ENCODE results near the gene RREB1. TPM values are rescaled to one million over a fixed set of nuclear protein-coding genes. Genes with fewer than 3 reads are reported as not detected.

The RREB1 gene, protein sequence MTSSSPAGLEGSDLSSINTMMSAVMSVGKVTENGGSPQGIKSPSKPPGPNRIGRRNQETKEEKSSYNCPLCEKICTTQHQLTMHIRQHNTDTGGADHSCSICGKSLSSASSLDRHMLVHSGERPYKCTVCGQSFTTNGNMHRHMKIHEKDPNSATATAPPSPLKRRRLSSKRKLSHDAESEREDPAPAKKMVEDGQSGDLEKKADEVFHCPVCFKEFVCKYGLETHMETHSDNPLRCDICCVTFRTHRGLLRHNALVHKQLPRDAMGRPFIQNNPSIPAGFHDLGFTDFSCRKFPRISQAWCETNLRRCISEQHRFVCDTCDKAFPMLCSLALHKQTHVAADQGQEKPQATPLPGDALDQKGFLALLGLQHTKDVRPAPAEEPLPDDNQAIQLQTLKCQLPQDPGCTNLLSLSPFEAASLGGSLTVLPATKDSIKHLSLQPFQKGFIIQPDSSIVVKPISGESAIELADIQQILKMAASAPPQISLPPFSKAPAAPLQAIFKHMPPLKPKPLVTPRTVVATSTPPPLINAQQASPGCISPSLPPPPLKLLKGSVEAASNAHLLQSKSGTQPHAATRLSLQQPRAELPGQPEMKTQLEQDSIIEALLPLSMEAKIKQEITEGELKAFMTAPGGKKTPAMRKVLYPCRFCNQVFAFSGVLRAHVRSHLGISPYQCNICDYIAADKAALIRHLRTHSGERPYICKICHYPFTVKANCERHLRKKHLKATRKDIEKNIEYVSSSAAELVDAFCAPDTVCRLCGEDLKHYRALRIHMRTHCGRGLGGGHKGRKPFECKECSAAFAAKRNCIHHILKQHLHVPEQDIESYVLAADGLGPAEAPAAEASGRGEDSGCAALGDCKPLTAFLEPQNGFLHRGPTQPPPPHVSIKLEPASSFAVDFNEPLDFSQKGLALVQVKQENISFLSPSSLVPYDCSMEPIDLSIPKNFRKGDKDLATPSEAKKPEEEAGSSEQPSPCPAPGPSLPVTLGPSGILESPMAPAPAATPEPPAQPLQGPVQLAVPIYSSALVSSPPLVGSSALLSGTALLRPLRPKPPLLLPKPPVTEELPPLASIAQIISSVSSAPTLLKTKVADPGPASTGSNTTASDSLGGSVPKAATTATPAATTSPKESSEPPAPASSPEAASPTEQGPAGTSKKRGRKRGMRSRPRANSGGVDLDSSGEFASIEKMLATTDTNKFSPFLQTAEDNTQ (N-terminal part only)
- total RNA-seq = 27.8 and 30.6 TPM in 2 replicates

DNA sequence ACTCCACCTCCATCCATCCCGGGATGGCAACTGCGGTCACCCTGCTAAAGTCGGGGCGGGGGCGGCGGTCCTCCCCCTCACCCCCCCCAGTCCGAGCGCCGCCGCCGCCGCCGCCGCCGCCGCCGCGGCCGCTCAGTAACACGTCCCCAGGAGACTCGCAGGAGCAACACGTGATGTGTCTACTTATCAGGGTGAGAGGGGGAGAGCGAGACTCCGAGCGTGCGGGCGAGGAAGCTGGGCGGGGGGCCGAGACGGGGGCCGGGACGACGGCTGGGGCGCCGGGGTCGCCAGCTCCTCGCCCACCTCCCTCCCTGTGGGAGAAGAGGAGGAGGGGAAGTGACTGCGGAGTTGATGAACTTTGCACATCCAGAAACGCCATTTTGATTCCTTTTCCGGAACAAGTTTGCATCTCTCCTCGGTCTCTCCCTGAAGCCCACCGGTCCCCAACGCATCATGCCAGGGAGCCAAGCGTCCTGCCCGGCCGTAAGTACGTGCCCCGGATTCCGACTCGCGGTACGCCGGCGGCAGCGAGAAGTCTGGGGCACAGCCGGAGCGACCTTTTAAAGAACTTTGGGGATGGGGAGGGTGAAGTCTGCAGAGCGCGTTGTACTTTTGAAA is at the start of gene RREB1:
Gene RREB1, plus strand, starts transcription at position 384 of the 618 bp plus-strand sequence. CDS start 73,951 bp downstream, outside the sequence.

Small RNA genes lying within 50 kb of the gene (small RNA-seq; reads per million reads assigned to genes)
- not detected for gene RF00019

Other genes starting within 250 kb of the RREB1 start
- 182 and 205 TPM in 2 replicates for gene SSR1, start 205.2 kb downstream of the RREB1 start, total RNA-seq